HG03378 (cell line): ENCODE measurements around the gene MYH9.
"Not testable (repeated sequence)": the region's sequence is repeated elsewhere in the genome, so short reads cannot be mapped to it uniquely, and the experiment has no call there.

Experiments
- ATAC-seq: cut with Tn5 transposase; IDR thresholded peaks from one replicate; pipeline ENCODE4 v1.9.1; 2021; ENCODE audit warnings: mild to moderate bottlenecking, moderate library complexity; ENCODE audit not compliant: unreplicated experiment

The MYH9 gene

DNA sequence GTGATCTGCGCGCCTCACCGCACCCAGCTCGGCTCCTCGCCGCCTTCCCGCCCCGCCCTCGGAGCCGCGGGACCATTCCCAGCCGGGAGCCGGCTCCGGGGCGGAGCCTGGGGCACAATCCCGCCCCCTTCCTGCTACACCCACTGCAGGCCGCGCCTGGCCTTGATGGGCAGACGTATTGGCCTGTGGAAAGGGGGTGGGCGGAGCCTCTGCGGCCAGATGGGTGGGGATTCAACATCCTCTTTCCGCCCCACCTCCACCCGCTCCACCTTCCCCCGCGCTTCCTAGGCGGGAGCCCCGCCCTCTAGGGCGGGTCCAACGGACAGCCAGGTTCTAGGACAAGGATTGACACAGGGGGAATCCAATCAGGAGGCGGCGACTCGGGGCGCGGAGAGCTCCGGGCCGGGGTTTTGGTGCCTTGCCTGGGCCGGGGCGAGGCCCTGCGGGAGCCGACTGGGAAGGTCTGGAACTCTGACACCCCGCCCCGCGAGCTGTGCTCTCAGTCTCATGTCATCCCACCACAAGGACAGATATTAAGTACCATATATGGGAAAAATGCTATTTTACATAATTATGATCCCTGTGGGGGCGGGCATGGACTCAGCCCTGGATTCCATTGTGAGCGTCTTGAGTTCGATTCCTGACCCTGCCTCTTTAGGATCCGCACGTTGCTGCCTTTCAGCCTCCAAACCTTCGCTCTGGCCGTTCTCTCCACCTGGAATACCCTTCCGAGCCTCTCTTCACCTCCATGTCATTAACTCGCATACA is at the start of gene MYH9:
Gene MYH9, minus strand, starts transcription at position 9 of the 768 bp plus-strand sequence. CDS start 38,731 bp downstream, outside the sequence.
- ATAC-seq = peak; percentile 64

DNA sequence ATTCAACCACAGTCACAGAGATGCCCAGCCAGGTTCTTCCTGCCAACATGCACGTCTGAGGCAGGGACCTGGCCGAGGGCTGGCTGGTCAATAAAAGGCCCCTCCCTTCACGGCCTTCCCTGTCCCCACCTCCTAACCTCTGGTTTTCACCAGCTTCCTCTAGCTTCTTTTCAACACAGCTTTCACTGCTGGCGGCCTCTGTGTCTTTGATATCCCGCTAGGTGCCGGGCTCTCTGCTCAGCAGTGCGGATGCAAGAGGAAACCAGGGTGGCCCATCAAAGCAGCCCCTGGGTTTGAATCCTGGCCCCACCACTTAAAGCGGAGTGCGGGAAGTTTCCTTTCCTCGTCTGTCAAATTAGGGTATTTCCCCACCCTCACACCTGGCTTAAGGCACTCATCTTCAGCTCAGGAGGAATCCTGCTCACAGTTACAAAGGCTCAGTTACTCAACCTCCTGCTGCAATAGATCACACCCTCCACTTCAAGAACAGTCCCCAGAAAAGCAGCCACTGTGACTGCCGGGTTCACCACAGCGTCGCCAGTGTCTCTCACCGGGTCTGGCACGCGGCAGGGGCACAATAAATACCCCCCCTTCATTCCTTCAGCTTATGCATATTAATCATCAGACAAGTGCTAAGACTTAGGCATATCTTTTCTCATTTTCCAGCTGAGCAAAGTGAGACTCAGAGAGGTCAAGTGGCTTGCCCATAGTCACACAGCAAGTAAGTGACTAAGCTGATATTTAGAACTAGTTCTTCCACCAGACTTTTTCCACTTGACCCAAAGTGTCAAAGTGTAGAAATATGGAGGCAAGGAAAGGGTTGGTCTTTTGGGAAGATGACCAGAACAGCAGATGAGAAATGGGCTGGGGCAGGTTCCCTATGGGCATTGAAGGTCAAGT is 48.0 kb upstream of the MYH9 start:
- no peak for ATAC-seq

DNA sequence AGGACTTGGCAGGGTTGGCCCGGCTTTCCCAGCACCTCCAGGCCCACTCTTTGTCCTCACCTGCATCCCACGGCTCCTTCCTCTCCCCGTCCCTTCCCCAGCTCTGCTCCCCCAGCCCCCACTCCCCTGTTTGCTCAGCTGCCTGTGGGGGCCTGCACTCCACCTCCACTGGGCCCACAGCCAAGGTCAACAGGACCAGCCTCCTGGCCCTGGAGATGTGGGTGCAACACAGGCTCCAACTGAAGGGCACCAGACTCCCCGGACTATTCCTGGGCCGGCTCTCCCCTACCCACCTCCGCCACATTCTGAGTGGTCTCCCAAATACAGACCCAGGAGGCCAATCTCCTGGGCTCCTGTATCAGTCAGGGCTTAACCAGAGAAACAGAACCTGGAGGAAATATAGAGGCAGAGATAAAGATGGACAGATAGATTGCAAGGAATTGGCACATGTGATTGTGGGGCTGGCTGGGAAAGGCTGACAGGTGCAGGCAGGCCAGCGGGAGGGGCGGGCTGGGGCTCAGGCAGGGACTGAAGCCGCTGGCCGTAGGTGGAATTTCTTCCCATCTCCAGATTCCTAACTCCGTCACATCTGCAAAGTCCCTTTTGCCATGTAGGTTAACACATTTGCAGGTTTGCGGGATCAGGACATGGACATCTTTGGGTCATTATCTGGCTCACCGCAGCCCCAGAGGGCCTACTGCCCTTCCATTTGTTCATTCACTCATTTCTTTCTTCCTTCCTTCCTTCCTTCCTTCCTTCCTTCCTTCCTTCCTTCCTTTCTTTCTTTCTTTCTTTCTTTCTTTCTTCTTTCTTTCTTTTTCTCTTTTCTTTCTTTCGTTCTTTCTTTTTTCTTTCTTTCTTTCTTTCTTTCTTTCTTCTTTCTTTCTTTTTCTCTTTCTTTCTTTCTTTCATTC is 45.8 kb upstream of the MYH9 start:
- ATAC-seq = no peak

- no peak for ATAC-seq
These were observed 45.0 kb upstream of the MYH9 start for GRCh38 chr22:36432592-36433317.

DNA sequence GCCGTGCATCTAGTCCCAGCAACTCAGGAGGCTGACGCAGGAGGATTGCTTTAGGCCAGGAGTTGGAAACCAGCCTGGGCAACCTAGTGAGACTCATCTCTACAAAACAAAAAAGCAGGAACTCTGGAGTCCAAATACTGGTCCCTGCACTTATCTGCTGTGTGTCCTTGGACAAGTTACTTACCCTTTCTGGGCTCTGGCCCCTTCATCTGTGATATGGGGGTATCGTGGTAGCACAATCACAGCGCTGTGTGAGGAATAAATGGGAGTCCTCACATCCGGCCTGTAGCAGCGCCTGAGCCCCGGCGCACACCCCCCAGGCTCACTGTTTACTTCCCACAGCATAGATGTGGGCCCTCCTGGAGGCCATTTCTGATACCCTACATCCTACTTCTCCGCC is 44.2 kb upstream of the MYH9 start:
- no peak for ATAC-seq

GRCh38 chr22:36430863-36431262 is 43.1 kb upstream of the MYH9 start:
- ATAC-seq = no peak

- ATAC-seq = not testable (repeated sequence)
These were observed 40.2 kb upstream of the MYH9 start for GRCh38 chr22:36427952-36428351.

- no peak for ATAC-seq
These were observed 38.3 kb upstream of the MYH9 start for GRCh38 chr22:36425977-36426523.

DNA sequence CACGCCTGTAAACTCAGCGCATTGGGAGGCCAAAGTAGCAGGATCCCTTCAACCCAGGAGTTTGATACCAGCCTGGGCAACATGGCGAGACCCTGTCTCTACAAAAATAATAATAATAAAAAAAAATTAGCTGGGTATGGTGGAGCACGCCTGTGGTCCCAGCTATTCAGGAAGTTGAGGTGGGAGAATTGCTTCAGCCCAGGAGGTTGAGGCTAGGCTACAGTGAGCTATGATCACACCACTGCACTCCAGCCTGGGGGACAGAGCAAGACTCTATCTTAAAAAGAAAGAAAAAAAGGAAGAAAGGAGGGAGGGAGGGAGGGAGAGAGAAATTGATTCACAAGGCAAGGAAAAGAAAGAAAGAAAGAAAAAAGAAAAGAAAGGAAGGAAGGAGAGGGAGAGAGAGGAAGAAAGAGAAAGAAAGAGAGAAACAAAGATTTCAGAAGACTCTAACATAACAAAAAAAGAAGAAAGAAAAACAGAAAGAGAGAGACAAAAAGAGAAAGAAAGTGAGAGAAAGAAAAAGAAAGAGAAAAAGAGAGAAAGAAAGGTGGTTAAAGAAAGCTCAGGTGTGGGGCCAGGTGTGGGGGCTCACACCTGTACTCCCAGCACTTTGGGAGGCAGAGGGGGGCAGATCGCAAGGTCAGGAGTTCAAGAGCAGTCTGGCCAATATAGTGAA is 37.3 kb upstream of the MYH9 start:
- no peak for ATAC-seq

- ATAC-seq = not testable (repeated sequence)
These were observed 36.7 kb upstream of the MYH9 start for GRCh38 chr22:36424466-36424865.

DNA sequence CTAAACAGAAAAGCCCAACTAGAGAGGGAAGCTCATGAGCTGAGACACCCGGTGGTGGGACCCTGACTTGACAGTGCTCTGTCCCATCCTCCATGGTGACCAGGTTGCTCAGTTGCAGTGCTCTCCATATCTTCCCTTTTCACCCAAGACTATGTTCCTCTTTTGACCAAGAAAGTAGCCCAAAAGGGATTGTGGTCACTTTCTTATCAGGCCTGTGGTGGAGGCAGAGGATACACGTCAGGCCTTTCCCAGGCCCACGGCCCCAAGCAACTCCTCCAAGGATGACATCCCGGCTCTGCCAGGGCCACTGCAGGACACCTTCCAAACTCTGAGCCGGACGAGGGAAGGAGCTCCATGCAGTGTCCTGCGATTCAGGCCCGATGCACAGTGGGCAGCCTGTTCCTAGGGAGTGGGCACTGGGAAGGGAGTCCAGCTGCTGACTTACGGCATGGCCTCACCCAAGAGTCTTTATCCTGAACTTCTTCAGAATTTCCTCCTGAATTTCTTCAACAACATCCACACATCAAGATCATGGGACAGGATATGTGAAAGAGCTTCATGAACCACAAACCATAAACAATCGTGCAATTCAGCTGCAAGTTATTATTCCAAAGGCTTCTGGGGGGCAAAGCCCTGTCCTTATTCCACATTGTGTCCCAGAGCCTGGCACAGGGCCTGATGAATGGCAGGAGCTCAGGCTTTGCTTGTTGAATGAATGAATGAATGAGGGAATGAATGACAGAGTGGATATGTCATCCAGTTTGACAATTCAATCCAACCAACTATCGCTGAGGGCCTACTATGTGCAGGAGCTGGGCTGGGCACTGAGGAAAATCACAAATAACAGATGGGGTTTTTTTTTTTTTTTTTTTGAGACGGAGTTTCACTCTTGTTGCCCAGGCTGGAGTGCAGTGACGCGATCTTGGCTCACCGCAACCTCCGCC is 36.0 kb upstream of the MYH9 start:
- no peak for ATAC-seq

DNA sequence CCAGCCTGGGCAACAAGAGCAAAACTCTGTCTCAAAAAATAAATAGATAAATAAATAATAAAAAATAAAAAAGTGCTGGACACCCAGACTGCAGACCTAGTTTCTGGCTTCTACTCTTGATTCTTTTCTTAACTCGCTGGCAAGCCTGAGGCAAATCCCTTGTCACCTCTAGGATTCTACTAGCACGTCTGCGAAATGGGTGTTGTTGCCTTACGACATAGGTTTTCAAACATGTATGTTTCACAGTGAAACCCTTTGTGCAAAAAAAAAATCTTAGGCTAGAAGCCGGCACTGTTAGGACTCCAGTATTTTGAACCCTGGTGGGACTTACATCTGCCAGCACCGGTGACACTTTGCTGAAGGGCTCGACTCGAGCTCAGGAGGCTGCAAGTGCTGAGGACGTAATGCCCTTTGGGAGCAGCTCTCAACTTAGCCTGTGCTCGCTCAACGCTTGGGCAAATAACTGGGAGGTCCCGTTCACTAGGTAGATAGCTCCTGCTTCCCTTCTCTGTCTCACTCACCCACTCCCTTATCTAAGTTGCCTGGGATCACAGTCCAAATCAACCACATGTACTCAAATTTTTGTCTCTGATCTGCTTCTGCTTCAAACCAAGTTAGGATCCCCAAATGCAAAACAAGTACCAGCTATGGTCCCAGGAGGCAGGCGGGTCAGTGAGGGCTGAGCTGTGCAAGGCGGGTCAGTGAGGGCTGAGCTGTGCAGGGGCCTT is 34.7 kb upstream of the MYH9 start:
- ATAC-seq = no peak

DNA sequence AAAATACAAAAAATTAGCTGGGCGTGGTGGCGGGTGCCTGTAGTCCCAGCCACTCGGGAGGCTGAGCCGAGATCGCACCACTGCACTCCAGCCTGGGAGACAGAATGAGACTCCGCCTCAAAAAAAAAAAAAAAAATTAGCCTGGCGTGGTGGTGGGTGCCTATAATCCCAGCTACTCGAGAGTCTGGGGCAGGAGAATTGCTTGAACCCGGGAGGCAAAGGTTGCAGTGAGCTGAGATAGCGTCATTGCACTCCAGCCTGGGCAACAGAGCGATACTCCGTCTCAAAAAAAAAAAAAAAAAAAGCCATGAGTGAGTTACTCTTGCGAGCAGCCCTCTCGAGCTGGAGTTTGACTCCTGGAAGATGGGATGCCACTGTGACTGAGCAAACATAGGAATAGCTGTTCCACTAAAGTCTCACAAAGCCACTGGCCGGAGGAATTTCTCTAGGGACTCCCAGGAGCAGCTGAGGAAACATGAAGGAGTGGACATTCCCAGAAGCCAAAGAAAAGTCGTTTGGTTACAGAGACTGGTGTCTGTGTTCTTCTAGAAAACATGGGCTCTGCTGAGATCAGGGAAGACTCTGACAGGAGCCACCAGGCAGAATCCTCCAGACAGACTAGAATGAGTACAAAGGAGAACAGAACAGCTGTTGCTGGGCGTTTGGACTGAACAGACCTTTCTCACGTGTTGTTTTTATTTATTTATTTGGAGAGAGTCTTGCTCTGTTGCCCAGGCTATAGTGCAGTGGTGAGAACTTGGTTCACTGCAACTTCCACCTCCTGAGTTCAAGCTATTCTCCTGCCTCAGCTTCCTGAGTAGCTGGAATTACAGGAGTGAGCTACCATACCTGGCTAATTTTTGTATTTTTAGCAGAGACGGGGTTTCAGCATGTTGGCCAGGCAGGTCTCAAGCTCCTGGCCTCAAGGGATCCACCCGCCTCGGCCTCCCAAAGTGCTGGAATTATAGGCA is 32.4 kb upstream of the MYH9 start:
- no peak for ATAC-seq

- no peak for ATAC-seq
These were observed 31.6 kb upstream of the MYH9 start for GRCh38 chr22:36419177-36419911.

GRCh38 chr22:36417281-36417686 is 29.5 kb upstream of the MYH9 start:
- ATAC-seq = no peak
